BJ (cell line): ENCODE data around the gene CLEC5A. TPM values are rescaled to one million over a fixed set of nuclear protein-coding genes. Genes with fewer than 3 reads are reported as not detected.
"Not testable (repeated sequence)": the region's sequence is repeated elsewhere in the genome, so short reads cannot be mapped to it uniquely, and the experiment has no call there.

Experiments
- CTCF ChIA-PET: fragments of 350-600 bp; formaldehyde crosslinking; extraction: SDS; loops from one replicate; lab custom pipeline; 2021; ENCODE audit warnings: antibody characterized with exemption, inconsistent platforms; lab: Yijun Ruan, JAX
- POLR2A ChIA-PET: fragments of 300-600 bp; sonication (Branson Sonifier 250); formaldehyde crosslinking; extraction: SDS; loops from one replicate; lab custom pipeline; 2021; ENCODE audit warnings: antibody characterized with exemption; lab: Charles Lee
- DNase-seq: peaks from one replicate; pipeline ENCODE4 v3.0.0-alpha.2; 2011; ENCODE audit warnings: low read depth
- H3K27me3 ChIP-seq: 2 replicates; pipeline ENCODE4 v1.6.0; 2011; ENCODE audit warnings: low read length; ENCODE audit not compliant: control insufficient read depth, insufficient read depth
- H3K36me3 ChIP-seq: 2 replicates; pipeline ENCODE4 v1.5.1; 2011; ENCODE audit warnings: low read length; ENCODE audit not compliant: control insufficient read depth, insufficient read depth
- H3K4me3 ChIP-seq: 2 replicates; pipeline ENCODE4 v1.5.1; 2011; ENCODE audit warnings: low read depth, mild to moderate bottlenecking, control low read depth, low read length
- CTCF ChIP-seq: IDR thresholded peaks from 2 replicates; pipeline ENCODE4 v1.5.1; 2011; ENCODE audit warnings: low read depth, mild to moderate bottlenecking, control low read depth, inconsistent platforms, low read length, moderate library complexity; ENCODE audit not compliant: insufficient read depth
- polyA plus RNA-seq: library from polyadenylated mRNA; depleted of rRNA; stranded (reverse); fragments of >200 nt; gene quantifications from 2 replicates; pipeline ENCODE4 v1.2.3, GENCODE V29; 2011

CLEC5A gene
- polyA plus RNA-seq, 1 experiment, result not detected

- DNase-seq, result no peak
- Histone ChIP-seq H3K4me3 (no peak overlapping the region), H3K27me3 (no peaks in the 10 kb centered on the region), H3K36me3 (no peaks in the 10 kb centered on the region)
- ChIA-PET POLR2A (no interaction called here), CTCF (no interaction called here)
- TF ChIP-seq CTCF, result no peak
Measured at GRCh38 chr7:141990011-141990725, 43.4 kb upstream of the CLEC5A start.

GRCh38 chr7:141987803-141988202 lies 41.0 kb upstream of the CLEC5A start:
- H3K27me3 ChIP-seq, DNase-seq, POLR2A ChIA-PET, H3K36me3 ChIP-seq, H3K4me3 ChIP-seq, CTCF ChIA-PET: not testable (repeated sequence)

GRCh38 chr7:141986923-141987322 lies 40.1 kb upstream of the CLEC5A start:
- ChIA-PET CTCF (interaction anchor here (0.6 kb wide), 1 partner anchor 12 kb away, joined by 3 read pairs; no protein-coding TSS in a partner anchor), POLR2A (no interaction called here)
- H3K27me3 ChIP-seq, result no peaks in the 10 kb centered on the region
- TF ChIP-seq CTCF, result no peak
- H3K36me3 ChIP-seq, result no peaks in the 10 kb centered on the region
- no peak overlapping the region for H3K4me3 ChIP-seq
- DNase-seq, result no peak

- H3K36me3 ChIP-seq, POLR2A ChIA-PET, CTCF ChIA-PET, DNase-seq, H3K4me3 ChIP-seq, H3K27me3 ChIP-seq: not testable (repeated sequence)
Measured at GRCh38 chr7:141985926-141986325, 39.2 kb upstream of the CLEC5A start.

- Histone ChIP-seq H3K4me3 (no peak overlapping the region), H3K27me3 (no peaks in the 10 kb centered on the region), H3K36me3 (no peaks in the 10 kb centered on the region)
- POLR2A ChIA-PET, result no interaction called here
- DNase-seq, result no peak
- CTCF ChIA-PET, result no interaction called here
- no peak for TF ChIP-seq CTCF
Measured at GRCh38 chr7:141979568-141979967, 32.8 kb upstream of the CLEC5A start.

GRCh38 chr7:141978351-141978750 lies 31.6 kb upstream of the CLEC5A start:
- TF ChIP-seq CTCF, result no peak
- Histone ChIP-seq H3K36me3 (no peaks in the 10 kb centered on the region), H3K27me3 (no peaks in the 10 kb centered on the region), H3K4me3 (no peak overlapping the region)
- no peak for DNase-seq
- ChIA-PET POLR2A (no interaction called here), CTCF (no interaction called here)
